Mucosa of rectum (tissue), 2 donors: ENCODE results near the gene BTG3.

ENCODE experiments used
- H3K27ac ChIP-seq, 2 donors: one replicate each; pipeline ENCODE4 v1.7.0; 2013; ENCODE audit warnings: inconsistent platforms in 2 of 2, low read depth in 2 of 2, low read length in 2 of 2
- H3K27me3 ChIP-seq, 2 donors: one replicate each; pipeline ENCODE4 v1.7.0; 2013; ENCODE audit warnings: low read length in 2 of 2; ENCODE audit not compliant: control insufficient read depth in 2 of 2, insufficient read depth in 2 of 2
- H3K36me3 ChIP-seq, 2 donors: one replicate each; pipeline ENCODE4 v1.7.0; 2013; ENCODE audit warnings: low read length in 2 of 2; ENCODE audit not compliant: control insufficient read depth in 2 of 2, insufficient read depth in 2 of 2
- H3K4me1 ChIP-seq, 2 donors: one replicate each; pipeline ENCODE4 v1.7.0; 2013; ENCODE audit warnings: low read length in 2 of 2, mild to moderate bottlenecking in 1 of 2; ENCODE audit not compliant: control insufficient read depth in 2 of 2, insufficient read depth in 2 of 2
- H3K4me3 ChIP-seq, 2 donors: one replicate each; pipeline ENCODE4 v1.7.0; 2013; ENCODE audit warnings: low read length in 2 of 2
- H3K9ac ChIP-seq, 2 donors: one replicate each; pipeline ENCODE4 v1.7.0; 2013; ENCODE audit warnings: low read length in 2 of 2, low read depth in 1 of 2, mild to moderate bottlenecking in 1 of 2
- H3K9me3 ChIP-seq, 2 donors: one replicate each; pipeline ENCODE4 v1.7.0; 2013; ENCODE audit warnings: low read length in 2 of 2; ENCODE audit not compliant: control insufficient read depth in 2 of 2
- donor health status: healthy.
- donor health status: Normal muscosa, but diverticular disease.

The BTG3 gene

DNA sequence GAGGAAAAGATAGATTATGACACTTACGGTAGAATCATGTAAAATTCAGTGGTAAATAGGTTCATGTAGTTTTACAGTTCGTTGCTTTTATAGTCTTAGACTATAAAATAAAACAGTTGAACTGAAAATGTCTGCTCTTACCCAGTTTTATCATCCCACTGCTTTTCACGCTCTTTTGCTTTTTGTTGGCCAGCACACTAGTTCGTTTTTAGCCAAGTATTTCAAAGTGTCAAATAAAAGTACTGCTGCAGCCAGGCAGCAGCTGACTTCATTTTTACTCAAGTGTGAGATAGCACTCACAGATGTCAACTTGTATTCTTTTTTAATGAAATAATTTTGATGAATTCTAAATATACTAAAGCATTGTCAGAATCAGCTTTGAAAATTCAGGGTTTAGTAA is 18.5 kb upstream of the BTG3 start:
- H3K9me3 ChIP-seq = no peaks in the 10 kb centered on the region
- no peaks in the 10 kb centered on the region for H3K36me3 ChIP-seq
- no peaks in the 10 kb centered on the region for H3K27me3 ChIP-seq
- no peak overlapping the region for H3K27ac ChIP-seq
- H3K9ac ChIP-seq = no peak overlapping the region
- H3K4me1 ChIP-seq = no peaks in the 10 kb centered on the region
- H3K4me3 ChIP-seq = no peak overlapping the region

DNA sequence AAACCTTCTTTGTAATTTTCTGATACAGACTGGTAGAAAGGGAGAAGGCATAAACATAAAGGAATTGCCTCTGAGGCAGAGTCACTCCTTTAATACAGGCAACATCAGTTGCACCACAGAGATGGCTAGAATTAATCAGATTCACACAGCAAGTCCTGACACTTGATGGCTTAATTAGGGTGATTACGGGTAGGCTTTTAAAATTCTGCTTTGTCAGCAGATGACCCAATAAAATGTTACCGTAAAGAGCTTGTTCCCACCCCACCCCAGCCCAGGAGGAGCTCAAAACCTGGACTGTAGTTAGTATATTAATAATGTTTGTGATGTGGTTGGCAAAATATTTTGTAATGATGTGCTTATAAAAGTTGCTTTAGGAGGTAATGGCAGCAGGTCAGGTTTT is 9.3 kb upstream of the BTG3 start:
- Histone ChIP-seq H3K9ac (no peak overlapping the region), H3K9me3 (no peaks in the 10 kb centered on the region), H3K4me3 (no peak overlapping the region), H3K27me3 (no peaks in the 10 kb centered on the region), H3K4me1 (no peaks in the 10 kb centered on the region), H3K36me3 (no peaks in the 10 kb centered on the region), H3K27ac (no peak overlapping the region)

- Histone ChIP-seq H3K36me3 (no peaks in the 10 kb centered on the region), H3K4me1 (peaks cover 0 to 2% of the 10 kb centered on the region in 2 donors), H3K27ac (no peak overlapping the region), H3K9me3 (no peaks in the 10 kb centered on the region), H3K9ac (no peak overlapping the region), H3K4me3 (no peak overlapping the region), H3K27me3 (no peaks in the 10 kb centered on the region)
These were observed 4.1 kb upstream of the BTG3 start for GRCh38 chr21:17616831-17617230.

- Histone ChIP-seq H3K9ac (peak overlapping the region in 1 of 2 donors; percentile 94), H3K9me3 (no peaks in the 10 kb centered on the region), H3K27ac (peak overlapping the region; percentile 83 to 91), H3K36me3 (no peaks in the 10 kb centered on the region), H3K27me3 (no peaks in the 10 kb centered on the region), H3K4me1 (peaks cover 8 to 28% of the 10 kb centered on the region in 2 donors), H3K4me3 (peak overlapping the region; percentile 89 to 94)
These were observed 558 bp upstream of the BTG3 start for GRCh38 chr21:17613242-17613676.

- Histone ChIP-seq H3K9ac (peak overlapping the region; percentile 94 to 96), H3K27me3 (no peaks in the 10 kb centered on the region), H3K4me3 (peak overlapping the region; percentile 89 to 94), H3K27ac (peak overlapping the region; percentile 83 to 91), H3K36me3 (no peaks in the 10 kb centered on the region), H3K4me1 (peaks cover 15 to 37% of the 10 kb centered on the region in 2 donors), H3K9me3 (no peaks in the 10 kb centered on the region)
These were observed 607 bp downstream of the BTG3 start for GRCh38 chr21:17612023-17612564.

- peak overlapping the region; percentile 83 to 91 for H3K27ac ChIP-seq
- H3K36me3 ChIP-seq = no peaks in the 10 kb centered on the region
- H3K27me3 ChIP-seq = no peaks in the 10 kb centered on the region
- peak overlapping the region; percentile 89 to 94 for H3K4me3 ChIP-seq
- H3K9me3 ChIP-seq = no peaks in the 10 kb centered on the region
- H3K4me1 ChIP-seq = peaks cover 15 to 40% of the 10 kb centered on the region in 2 donors
- H3K9ac ChIP-seq = peak overlapping the region; percentile 94 to 96
These were observed 1.2 kb downstream of the BTG3 start for GRCh38 chr21:17611414-17612022.

DNA sequence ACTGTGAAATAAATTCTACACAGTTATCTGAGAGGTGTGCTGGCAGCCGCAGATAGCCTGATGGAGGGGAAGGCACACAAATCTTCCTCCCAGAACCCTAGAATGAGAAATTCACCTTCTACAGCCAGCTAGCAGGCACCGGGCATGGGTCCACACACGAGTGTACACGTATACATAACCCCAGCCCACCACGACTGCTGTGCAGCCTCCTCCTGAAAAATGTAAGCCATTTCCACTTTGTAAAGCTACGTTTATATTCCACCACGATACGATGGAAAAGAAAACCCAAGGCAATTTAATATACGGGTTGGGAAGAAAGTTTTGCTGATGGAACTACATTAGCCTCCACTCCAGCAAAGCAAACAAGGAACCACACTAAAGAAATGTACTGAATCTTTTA is 1.8 kb downstream of the BTG3 start:
- Histone ChIP-seq H3K4me1 (peaks cover 15 to 40% of the 10 kb centered on the region in 2 donors), H3K4me3 (peak overlapping the region; percentile 89 to 94), H3K9me3 (no peaks in the 10 kb centered on the region), H3K36me3 (peaks cover 0 to 3% of the 10 kb centered on the region in 2 donors), H3K27ac (peak overlapping the region; percentile 83 to 91), H3K9ac (peak overlapping the region; percentile 94 to 96), H3K27me3 (no peaks in the 10 kb centered on the region)

DNA sequence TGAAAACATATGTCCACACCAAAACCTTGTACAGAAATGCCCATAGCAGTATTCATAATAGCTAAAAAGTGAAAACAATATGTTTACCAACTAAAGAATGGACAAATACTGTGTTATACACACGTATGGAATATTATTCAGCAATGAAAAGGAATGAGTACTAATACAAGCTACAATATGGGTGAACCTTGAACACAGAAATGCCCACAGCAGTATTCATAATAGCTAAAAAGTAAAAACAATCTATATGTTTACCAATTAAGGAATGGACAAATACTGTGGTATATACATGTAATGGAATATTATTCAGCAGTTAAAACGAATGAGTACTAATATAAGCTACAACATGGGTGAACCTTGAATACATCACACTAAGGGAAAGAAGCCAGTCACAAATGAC is 3.0 kb downstream of the BTG3 start:
- Histone ChIP-seq H3K9ac (no peak overlapping the region), H3K4me1 (peaks cover 15 to 40% of the 10 kb centered on the region in 2 donors), H3K9me3 (no peaks in the 10 kb centered on the region), H3K36me3 (peaks cover 4 to 8% of the 10 kb centered on the region in 2 donors), H3K27me3 (no peaks in the 10 kb centered on the region), H3K27ac (peak overlapping the region in 1 of 2 donors; percentile 50), H3K4me3 (no peak overlapping the region)

GRCh38 chr21:17607684-17608083 is 5.0 kb downstream of the BTG3 start:
- peak overlapping the region; percentile 11 to 45 for H3K27ac ChIP-seq
- H3K36me3 ChIP-seq = peaks cover 18 to 21% of the 10 kb centered on the region in 2 donors
- H3K9me3 ChIP-seq = no peaks in the 10 kb centered on the region
- no peak overlapping the region for H3K4me3 ChIP-seq
- H3K9ac ChIP-seq = no peak overlapping the region
- H3K27me3 ChIP-seq = no peaks in the 10 kb centered on the region
- H3K4me1 ChIP-seq = peaks cover 15 to 40% of the 10 kb centered on the region in 2 donors

DNA sequence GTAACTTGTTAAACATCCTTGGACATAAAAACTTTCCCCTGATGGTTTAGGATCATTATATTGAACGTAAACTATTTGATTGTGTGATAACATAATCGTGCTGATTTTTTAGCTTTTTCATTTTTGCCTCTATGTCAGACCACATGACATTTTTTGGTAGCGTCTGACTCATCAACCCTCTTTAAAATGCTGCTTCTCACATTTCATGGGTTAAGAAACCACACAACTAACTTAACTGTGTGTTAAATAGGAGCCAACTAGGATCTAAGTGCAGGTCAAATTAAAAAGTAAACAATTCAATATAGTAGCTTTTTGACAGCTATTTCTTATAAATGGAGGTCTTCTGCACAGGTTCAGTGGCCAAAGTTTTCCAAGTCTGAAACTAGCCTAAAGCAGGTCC is 9.8 kb downstream of the BTG3 start:
- no peak overlapping the region for H3K9ac ChIP-seq
- H3K4me1 ChIP-seq = peaks cover 5 to 9% of the 10 kb centered on the region in 2 donors
- H3K27ac ChIP-seq = no peak overlapping the region
- no peaks in the 10 kb centered on the region for H3K27me3 ChIP-seq
- no peaks in the 10 kb centered on the region for H3K9me3 ChIP-seq
- peaks cover 28 to 34% of the 10 kb centered on the region in 2 donors for H3K36me3 ChIP-seq
- no peak overlapping the region for H3K4me3 ChIP-seq
